ENCODE results near the gene SYNPO2L.
"Not testable (repeated sequence)": the region's sequence is repeated elsewhere in the genome, so short reads cannot be mapped to it uniquely, and the experiment has no call there.

- TF ChIP-seq HMGXB4 (CRISPR knock-in tag; IDR thresholded peaks at IDR 0.05); STAT6 (CRISPR knock-in tag; conservative IDR thresholded peaks at IDR 0.05; ENCODE audit: low read depth): not testable (repeated sequence)
Measured at GRCh38 chr10:73698819-73699218, 43.0 kb upstream of the SYNPO2L start.

All from WTC11 (cell line).